Hematopoietic multipotent progenitor cell treated with erythropoietin and hydrocortisone succinate and interleukin-3 and kit ligand, for 15 days (in vitro differentiated cells): ENCODE results near the gene C22orf42.
"Not testable (repeated sequence)": the region's sequence is repeated elsewhere in the genome, so short reads cannot be mapped to it uniquely, and the experiment has no call there.

Source experiments
- DNase-seq: peaks from one replicate; pipeline ENCODE4 v3.0.0-alpha.2; 2015; ENCODE audit warnings: low spot score

Gene C22orf42

GRCh38 chr22:32185821-32186220 lies 26.7 kb upstream of the C22orf42 start:
- no peak for DNase-seq

GRCh38 chr22:32183625-32184024 lies 24.5 kb upstream of the C22orf42 start:
- DNase-seq, result no peak

- no peak for DNase-seq
Observed at GRCh38 chr22:32181043-32181442, 21.9 kb upstream of the C22orf42 start.

- no peak for DNase-seq
Observed at GRCh38 chr22:32177221-32177765, 18.2 kb upstream of the C22orf42 start.

- no peak for DNase-seq
Observed at GRCh38 chr22:32175683-32176644, 16.9 kb upstream of the C22orf42 start.

- no peak for DNase-seq
Observed at GRCh38 chr22:32175115-32175514, 16.0 kb upstream of the C22orf42 start.

GRCh38 chr22:32165681-32166080 lies 6.6 kb upstream of the C22orf42 start:
- no peak for DNase-seq

GRCh38 chr22:32164075-32164860 lies 5.2 kb upstream of the C22orf42 start:
- no peak for DNase-seq

- not testable (repeated sequence) for DNase-seq
Observed at GRCh38 chr22:32160411-32160810, 1.3 kb upstream of the C22orf42 start.

- DNase-seq, result not testable (repeated sequence)
Observed at GRCh38 chr22:32157632-32158031, 1.5 kb downstream of the C22orf42 start.

GRCh38 chr22:32154727-32155126 lies 4.4 kb downstream of the C22orf42 start:
- DNase-seq, result not testable (repeated sequence)

GRCh38 chr22:32151641-32152040 lies 7.5 kb downstream of the C22orf42 start:
- DNase-seq, result not testable (repeated sequence)

- DNase-seq, result not testable (repeated sequence)
Observed at GRCh38 chr22:32150647-32151046, 8.5 kb downstream of the C22orf42 start.

GRCh38 chr22:32148372-32148771 lies 10.7 kb downstream of the C22orf42 start:
- DNase-seq, result not testable (repeated sequence)

GRCh38 chr22:32147128-32147527 lies 12.0 kb downstream of the C22orf42 start:
- not testable (repeated sequence) for DNase-seq

GRCh38 chr22:32144496-32145274 lies 14.4 kb downstream of the C22orf42 start:
- DNase-seq, result no peak

GRCh38 chr22:32142600-32142999 lies 16.5 kb downstream of the C22orf42 start:
- no peak for DNase-seq

GRCh38 chr22:32140688-32141087 lies 18.4 kb downstream of the C22orf42 start:
- DNase-seq, result not testable (repeated sequence)

- not testable (repeated sequence) for DNase-seq
Observed at GRCh38 chr22:32138576-32138975, 20.5 kb downstream of the C22orf42 start.

GRCh38 chr22:32137731-32138324 lies 21.3 kb downstream of the C22orf42 start:
- DNase-seq, result peak; percentile 27

- not testable (repeated sequence) for DNase-seq
Observed at GRCh38 chr22:32136881-32137280, 22.2 kb downstream of the C22orf42 start.
